ENCODE data around the gene TSLP.

The TSLP gene

DNA sequence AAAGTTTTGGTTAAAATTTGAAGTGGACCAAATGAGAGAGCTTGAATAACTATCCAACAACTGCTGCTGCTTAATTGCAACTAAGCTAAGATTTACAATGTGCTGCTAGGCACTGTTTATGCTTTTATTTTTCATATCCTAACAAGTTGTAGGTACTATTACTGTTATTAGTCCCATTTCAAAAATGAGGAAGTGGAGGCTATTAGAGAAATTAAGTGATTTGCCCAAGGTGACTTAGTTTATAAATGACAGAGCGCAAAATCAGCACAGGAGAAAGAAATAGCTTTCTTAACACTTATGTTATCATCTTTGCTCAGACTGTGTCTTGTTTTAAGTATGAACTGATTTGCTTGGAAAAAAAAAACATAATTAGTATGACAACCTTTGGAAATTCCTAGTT, 43.7 kb downstream of the TSLP start:
- TF ChIP-seq, protein P1, sequence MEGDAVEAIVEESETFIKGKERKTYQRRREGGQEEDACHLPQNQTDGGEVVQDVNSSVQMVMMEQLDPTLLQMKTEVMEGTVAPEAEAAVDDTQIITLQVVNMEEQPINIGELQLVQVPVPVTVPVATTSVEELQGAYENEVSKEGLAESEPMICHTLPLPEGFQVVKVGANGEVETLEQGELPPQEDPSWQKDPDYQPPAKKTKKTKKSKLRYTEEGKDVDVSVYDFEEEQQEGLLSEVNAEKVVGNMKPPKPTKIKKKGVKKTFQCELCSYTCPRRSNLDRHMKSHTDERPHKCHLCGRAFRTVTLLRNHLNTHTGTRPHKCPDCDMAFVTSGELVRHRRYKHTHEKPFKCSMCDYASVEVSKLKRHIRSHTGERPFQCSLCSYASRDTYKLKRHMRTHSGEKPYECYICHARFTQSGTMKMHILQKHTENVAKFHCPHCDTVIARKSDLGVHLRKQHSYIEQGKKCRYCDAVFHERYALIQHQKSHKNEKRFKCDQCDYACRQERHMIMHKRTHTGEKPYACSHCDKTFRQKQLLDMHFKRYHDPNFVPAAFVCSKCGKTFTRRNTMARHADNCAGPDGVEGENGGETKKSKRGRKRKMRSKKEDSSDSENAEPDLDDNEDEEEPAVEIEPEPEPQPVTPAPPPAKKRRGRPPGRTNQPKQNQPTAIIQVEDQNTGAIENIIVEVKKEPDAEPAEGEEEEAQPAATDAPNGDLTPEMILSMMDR (IDR thresholded peaks at IDR 0.05; ENCODE audit: low read depth, low read length): no peak
- no peak for DNase-seq
- H3K36me3 ChIP-seq: peaks cover 21% of the 10 kb centered on the region

GRCh38 chr5:111116550-111116949, 45.0 kb downstream of the TSLP start:
- DNase-seq: no peak
- Histone ChIP-seq H3K4me3 (ENCODE audit: low read depth, low read length) (no peak overlapping the region), H3K9me3 (ENCODE audit: severe bottlenecking) (no peaks in the 10 kb centered on the region), H3K27me3 (ENCODE audit: insufficient read depth, low read depth, severe bottlenecking) (no peaks in the 10 kb centered on the region), H3K27ac (no peak overlapping the region), H3K36me3 (peaks cover 27% of the 10 kb centered on the region)
- TF ChIP-seq, protein P1 (IDR thresholded peaks at IDR 0.05; ENCODE audit: low read depth, low read length): no peak

More for the DNA sequence above, 43.7 kb downstream of the TSLP start:
- Histone ChIP-seq H3K4me3 (ENCODE audit: low read depth, low read length) (no peak overlapping the region), H3K27ac (no peak overlapping the region), H3K9me3 (ENCODE audit: severe bottlenecking) (no peaks in the 10 kb centered on the region), H3K27me3 (ENCODE audit: insufficient read depth, low read depth, severe bottlenecking) (no peaks in the 10 kb centered on the region)

- Histone ChIP-seq H3K9me3 (ENCODE audit: severe bottlenecking) (no peaks in the 10 kb centered on the region), H3K27ac (no peak overlapping the region), H3K36me3 (peaks cover 29% of the 10 kb centered on the region), H3K4me3 (ENCODE audit: low read depth, low read length) (no peak overlapping the region), H3K27me3 (ENCODE audit: insufficient read depth, low read depth, severe bottlenecking) (no peaks in the 10 kb centered on the region)
- TF ChIP-seq, protein P1 (IDR thresholded peaks at IDR 0.05; ENCODE audit: low read depth, low read length): no peak
- no peak for DNase-seq
Measured at GRCh38 chr5:111117136-111117535, 45.6 kb downstream of the TSLP start.

DNA sequence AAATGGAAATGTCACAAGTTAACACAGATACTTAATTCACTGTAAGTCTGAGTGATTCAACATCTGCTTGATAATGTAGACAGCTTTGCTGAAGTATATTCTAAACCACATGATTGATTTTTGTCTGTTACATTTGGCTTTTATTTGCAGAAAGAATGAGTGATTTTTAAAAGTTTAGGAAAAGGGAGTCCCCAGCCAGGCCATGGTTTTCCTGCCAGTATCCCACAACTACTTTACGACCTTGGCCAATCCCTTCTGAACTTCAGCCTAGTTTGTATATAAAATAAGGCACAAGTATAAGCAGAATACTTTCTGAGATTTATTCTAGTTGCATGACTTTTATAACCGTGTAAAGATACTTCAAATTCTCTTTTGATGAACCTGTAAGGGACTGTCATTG, 47.7 kb downstream of the TSLP start:
- no peak for DNase-seq
- H3K9me3 ChIP-seq (ENCODE audit: severe bottlenecking): no peaks in the 10 kb centered on the region
- no peak overlapping the region for H3K27ac ChIP-seq
- peaks cover 37% of the 10 kb centered on the region for H3K36me3 ChIP-seq
- no peaks in the 10 kb centered on the region for H3K27me3 ChIP-seq (ENCODE audit: insufficient read depth, low read depth, severe bottlenecking)
- no peak overlapping the region for H3K4me3 ChIP-seq (ENCODE audit: low read depth, low read length)
- TF ChIP-seq, protein P1 (IDR thresholded peaks at IDR 0.05; ENCODE audit: low read depth, low read length): no peak

- Histone ChIP-seq H3K9me3 (ENCODE audit: severe bottlenecking) (no peaks in the 10 kb centered on the region), H3K4me3 (ENCODE audit: low read depth, low read length) (no peak overlapping the region), H3K27me3 (ENCODE audit: insufficient read depth, low read depth, severe bottlenecking) (no peaks in the 10 kb centered on the region), H3K27ac (no peak overlapping the region), H3K36me3 (peaks cover 37% of the 10 kb centered on the region)
- no peak for DNase-seq
- TF ChIP-seq, protein P1 (IDR thresholded peaks at IDR 0.05; ENCODE audit: low read depth, low read length): no peak
Measured at GRCh38 chr5:111119856-111120255, 48.3 kb downstream of the TSLP start.

GRCh38 chr5:111120911-111121310, 49.4 kb downstream of the TSLP start:
- Histone ChIP-seq H3K27ac (no peak overlapping the region), H3K9me3 (ENCODE audit: severe bottlenecking) (no peaks in the 10 kb centered on the region), H3K4me3 (ENCODE audit: low read depth, low read length) (no peak overlapping the region), H3K27me3 (ENCODE audit: insufficient read depth, low read depth, severe bottlenecking) (no peaks in the 10 kb centered on the region), H3K36me3 (peaks cover 42% of the 10 kb centered on the region)
- TF ChIP-seq, protein P1 (IDR thresholded peaks at IDR 0.05; ENCODE audit: low read depth, low read length): no peak
- no peak for DNase-seq

Measured in WERI-Rb-1 (cell line).